Activated naive CD8-positive, alpha-beta T cell treated with anti-CD3 and anti-CD28 coated beads for 36 hours (primary cell): ENCODE results near the gene DDI2. TPM values are rescaled to one million over a fixed set of nuclear protein-coding genes. Genes with fewer than 3 reads are reported as not detected.
"Not testable (repeated sequence)": the region's sequence is repeated elsewhere in the genome, so short reads cannot be mapped to it uniquely, and the experiment has no call there.

Source experiments
- DNase-seq: peaks from one replicate; pipeline ENCODE4 v3.0.0; 2021
- H3K27ac Mint-ChIP-seq: one replicate; pipeline ENCODE4 v1.8.0; 2022; ENCODE audit warnings: mild to moderate bottlenecking, moderate library complexity, mixed read lengths
- H3K27me3 Mint-ChIP-seq: one replicate; pipeline ENCODE4 v1.8.0; 2022; ENCODE audit warnings: mild to moderate bottlenecking, mixed read lengths
- H3K36me3 Mint-ChIP-seq: one replicate; pipeline ENCODE4 v1.8.0; 2021; ENCODE audit warnings: mild to moderate bottlenecking, mixed read lengths
- H3K4me1 Mint-ChIP-seq: one replicate; pipeline ENCODE4 v1.8.0; 2021; ENCODE audit warnings: mixed read lengths
- H3K4me3 Mint-ChIP-seq: one replicate; pipeline ENCODE4 v1.8.0; 2022; ENCODE audit warnings: mild to moderate bottlenecking, moderate library complexity, mixed read lengths
- H3K9me3 Mint-ChIP-seq: one replicate; pipeline ENCODE4 v1.8.0; 2022; ENCODE audit warnings: mixed read lengths
- total RNA-seq, 2 experiments: library from RNA; stranded (reverse); gene quantifications; one replicate each; pipeline ENCODE4 v1.2.3, GENCODE V29; 2021

The DDI2 gene
- total RNA-seq, 2 experiments from 2014 or later = 45.4 to 45.9 TPM

DNA sequence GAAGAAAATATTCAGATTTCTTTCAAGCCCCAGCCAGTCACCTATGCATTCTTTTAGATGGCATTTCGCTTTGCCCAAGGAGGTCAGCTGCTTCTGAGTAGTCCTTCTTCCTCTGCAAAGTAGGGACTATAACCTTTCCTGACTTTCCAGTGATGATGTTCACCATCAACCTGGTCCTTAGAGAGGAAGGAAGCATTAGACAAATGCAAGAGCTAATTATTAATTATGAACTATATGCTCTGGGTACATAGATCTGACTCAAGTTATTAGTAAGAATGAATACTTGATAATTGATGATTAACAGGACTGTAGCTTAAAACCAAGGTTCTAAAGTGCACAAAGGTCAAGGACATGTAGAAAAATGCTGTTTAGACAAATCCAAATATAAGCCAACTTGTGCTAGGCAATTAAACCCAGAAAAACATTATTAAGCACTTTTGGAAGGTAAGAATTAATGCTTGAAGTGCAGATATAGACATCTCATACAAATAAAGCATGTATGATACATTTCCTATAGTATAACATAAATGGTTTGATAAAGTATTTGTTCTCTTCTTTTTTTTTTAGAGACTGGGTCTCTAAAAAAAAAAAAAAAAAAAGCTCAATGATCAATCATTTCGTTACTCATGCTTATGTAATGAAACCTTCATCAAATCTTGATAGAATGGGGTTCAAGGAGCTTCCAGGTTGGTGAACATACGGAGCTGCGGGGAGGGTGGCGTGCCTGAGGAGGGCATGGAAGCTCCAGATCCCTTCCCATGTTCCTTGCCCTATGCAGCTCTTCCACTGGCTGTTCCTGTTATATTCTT is 21.2 kb upstream of the DDI2 start:
- no peaks in the 10 kb centered on the region for H3K4me1 Mint-ChIP-seq
- no peak for DNase-seq

DNA sequence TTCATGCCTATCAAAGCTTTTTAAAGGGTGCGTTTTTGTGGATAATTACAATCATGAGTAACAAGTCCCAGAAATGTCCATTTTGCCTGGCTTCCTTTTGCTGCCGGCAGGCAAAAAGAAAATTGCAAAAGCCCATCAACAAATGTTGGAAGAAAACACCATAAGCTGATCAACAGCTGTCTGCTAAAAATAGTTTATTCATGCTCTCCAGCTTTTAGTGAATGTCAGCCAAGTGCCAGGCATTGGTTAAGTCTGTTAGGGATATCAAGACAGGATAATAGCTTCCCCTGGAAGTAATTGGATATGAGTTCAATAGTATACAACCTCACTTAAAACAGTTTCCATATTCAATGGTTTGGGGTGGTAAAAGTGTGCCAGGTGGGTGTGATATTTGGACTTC is 18.8 kb upstream of the DDI2 start:
- no peak for DNase-seq
- no peaks in the 10 kb centered on the region for H3K9me3 Mint-ChIP-seq
- H3K36me3 Mint-ChIP-seq = no peaks in the 10 kb centered on the region
- H3K4me1 Mint-ChIP-seq = peaks cover 4% of the 10 kb centered on the region
- H3K27ac Mint-ChIP-seq = no peak overlapping the region
- no peak overlapping the region for H3K4me3 Mint-ChIP-seq
- no peaks in the 10 kb centered on the region for H3K27me3 Mint-ChIP-seq

More for the DNA sequence above, 21.2 kb upstream of the DDI2 start:
- H3K9me3 Mint-ChIP-seq = no peaks in the 10 kb centered on the region
- H3K27me3 Mint-ChIP-seq = no peaks in the 10 kb centered on the region
- no peak overlapping the region for H3K27ac Mint-ChIP-seq
- H3K4me3 Mint-ChIP-seq = no peak overlapping the region
- H3K36me3 Mint-ChIP-seq = no peaks in the 10 kb centered on the region

DNA sequence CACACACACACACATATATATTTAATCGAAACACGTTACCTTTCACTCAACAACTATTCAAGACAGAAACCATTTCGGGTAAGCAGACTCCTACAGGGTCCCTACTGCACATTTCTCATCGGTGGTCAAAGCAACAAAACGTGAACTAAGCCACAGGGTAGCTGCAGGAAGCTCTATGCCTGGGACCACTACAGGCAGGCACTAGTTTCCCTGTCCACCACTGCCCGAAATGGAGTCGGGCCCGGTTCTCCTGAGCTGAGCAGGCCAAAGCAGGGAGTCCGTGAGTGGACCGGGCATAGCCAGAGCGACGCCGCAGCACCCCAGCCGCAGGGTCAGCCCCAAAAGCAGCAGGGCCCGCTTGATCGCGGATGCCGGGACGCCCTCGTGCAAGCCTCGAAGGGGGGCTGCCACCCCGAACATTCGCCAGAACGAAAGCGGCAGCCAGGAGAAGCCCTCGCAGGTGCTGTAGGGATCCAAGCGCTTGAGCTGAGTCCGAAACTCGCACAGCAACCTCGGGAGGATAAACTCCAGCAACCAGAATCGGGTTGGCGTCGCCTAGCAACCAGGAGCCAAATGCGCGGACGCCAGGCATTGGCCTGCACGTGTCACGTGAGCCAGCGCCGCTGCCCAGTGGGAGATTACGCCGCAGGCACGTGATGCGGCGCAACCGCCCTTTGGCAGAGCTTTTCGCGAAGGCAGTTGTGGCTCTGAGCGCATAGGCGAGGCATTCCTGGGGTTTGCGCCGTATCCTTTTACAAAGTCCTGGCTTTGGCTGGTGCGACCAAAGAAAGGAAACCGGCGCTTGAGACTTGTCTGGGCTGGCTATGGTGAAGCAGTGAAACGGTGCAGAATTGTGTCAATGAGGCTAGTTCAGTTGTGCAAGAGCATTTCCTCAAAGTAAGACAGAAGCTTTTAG is 13.9 kb upstream of the DDI2 start:
- no peaks in the 10 kb centered on the region for H3K27me3 Mint-ChIP-seq
- DNase-seq = peak; percentile 94
- H3K4me1 Mint-ChIP-seq = peaks cover 10% of the 10 kb centered on the region
- no peak overlapping the region for H3K27ac Mint-ChIP-seq
- H3K9me3 Mint-ChIP-seq = peaks cover 3% of the 10 kb centered on the region
- peak overlapping the region; percentile 67 for H3K4me3 Mint-ChIP-seq
- H3K36me3 Mint-ChIP-seq = peaks cover 8% of the 10 kb centered on the region

DNA sequence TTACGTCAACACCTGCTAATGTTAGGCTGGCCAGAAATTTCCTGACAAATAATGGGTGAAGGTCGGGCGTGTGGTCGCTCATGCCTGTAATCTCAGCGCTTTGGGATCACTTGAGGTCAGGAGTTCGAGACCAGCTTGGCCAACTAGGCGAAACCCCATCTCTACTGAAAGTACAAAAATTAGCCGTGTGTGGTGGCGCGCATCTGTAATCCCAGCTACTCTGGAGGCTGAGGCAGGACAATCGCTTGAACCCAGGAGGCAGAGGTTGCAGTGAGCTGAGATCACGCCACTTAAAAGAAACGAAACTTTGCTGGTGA is 13.3 kb upstream of the DDI2 start:
- H3K4me3 Mint-ChIP-seq = peak overlapping the region; percentile 67
- not testable (repeated sequence) for H3K9me3 Mint-ChIP-seq, H3K27me3 Mint-ChIP-seq, H3K27ac Mint-ChIP-seq, H3K4me1 Mint-ChIP-seq, H3K36me3 Mint-ChIP-seq, DNase-seq

DNA sequence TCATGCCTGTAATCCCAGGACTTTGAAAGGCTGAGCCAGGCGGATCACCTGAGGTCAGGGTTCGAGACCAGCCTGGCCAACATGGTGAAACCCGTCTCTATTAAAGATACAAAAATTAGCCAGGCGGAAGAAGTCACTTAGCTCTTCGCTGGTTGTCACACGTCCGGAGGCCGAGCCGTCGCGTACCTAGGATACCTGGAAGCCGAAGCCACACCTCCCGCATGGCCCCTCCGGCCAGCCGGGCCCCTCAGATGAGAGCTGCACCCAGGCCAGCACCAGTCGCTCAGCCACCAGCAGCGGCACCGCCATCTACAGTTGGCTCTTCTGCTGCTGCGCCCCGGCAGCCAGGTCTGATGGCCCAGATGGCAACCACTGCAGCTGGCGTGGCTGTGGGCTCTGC is 12.9 kb upstream of the DDI2 start:
- DNase-seq, H3K27ac Mint-ChIP-seq, H3K9me3 Mint-ChIP-seq, H3K27me3 Mint-ChIP-seq, H3K36me3 Mint-ChIP-seq, H3K4me3 Mint-ChIP-seq, H3K4me1 Mint-ChIP-seq: not testable (repeated sequence)

DNA sequence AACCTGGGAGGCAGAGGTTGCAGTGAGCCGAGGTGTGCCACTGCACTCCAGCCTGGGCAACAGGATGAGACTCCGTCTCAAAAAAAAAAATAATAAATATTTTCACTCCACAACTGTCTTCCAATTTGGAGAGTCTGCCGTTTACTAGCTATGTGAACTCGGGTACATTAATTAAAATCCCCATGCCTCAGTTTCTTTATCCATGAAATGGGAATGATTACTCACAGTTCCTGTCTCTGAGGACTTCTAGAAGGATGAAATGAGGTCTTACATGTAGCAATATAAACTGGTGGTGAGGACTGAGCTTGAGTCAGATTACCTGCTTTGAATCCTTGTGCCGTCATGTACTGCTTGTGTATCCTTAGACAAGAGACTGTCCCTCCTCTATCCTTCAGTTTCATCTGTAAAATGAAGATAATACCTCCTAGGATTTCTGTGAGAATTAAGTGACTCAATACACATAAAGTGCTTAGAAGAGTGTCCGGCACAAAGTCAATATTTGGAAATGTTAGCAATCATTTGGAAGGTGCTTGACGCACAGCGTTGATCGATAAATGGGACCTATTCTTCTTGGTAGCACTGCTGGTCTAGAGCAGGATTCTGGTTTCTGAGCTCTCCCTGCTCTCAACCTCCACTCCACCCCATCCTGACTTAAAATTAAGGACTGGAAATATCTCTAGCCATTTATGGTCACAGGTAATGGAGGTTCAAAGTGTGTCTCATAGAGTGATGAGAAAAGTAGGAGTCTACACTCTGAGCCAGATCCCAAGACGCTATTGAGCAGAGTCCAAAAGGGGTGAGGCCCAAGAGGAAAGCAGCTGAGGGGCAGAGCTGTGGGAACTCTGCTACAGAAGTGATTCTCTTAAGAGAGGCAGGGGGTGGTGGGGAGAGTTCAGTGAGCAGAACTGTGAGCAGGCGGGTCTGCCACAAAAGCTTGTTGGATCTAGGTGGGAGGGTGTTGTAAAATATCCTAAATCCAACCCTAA is 11.6 kb upstream of the DDI2 start:
- Mint-ChIP-seq H3K36me3 (peaks cover 8% of the 10 kb centered on the region), H3K4me1 (peaks cover 10% of the 10 kb centered on the region), H3K27me3 (no peaks in the 10 kb centered on the region), H3K4me3 (no peak overlapping the region), H3K9me3 (peaks cover 3% of the 10 kb centered on the region), H3K27ac (no peak overlapping the region)
- no peak for DNase-seq

DNA sequence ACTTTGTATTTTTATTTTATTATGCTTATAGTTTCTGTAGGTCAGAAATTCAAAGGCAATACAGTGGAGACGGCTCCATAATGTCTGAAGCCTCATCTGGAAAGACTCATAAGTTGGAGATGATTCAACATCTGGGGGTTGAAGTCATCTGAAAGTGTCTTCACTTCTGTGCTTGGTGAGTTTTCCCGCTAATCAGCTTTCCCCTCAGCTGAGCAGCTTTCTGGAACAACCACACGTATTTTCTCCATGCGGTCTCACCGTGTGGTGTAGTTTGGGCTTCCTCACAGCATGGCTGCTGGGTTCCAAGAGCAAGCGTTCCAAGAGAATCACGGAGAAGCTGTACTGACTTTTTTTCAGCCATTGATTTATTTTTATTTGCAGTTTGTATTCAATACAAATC is 7.6 kb upstream of the DDI2 start:
- no peak for DNase-seq
- no peak overlapping the region for H3K4me3 Mint-ChIP-seq
- no peaks in the 10 kb centered on the region for H3K27me3 Mint-ChIP-seq
- H3K4me1 Mint-ChIP-seq = no peaks in the 10 kb centered on the region
- H3K9me3 Mint-ChIP-seq = no peaks in the 10 kb centered on the region
- no peaks in the 10 kb centered on the region for H3K36me3 Mint-ChIP-seq
- H3K27ac Mint-ChIP-seq = no peak overlapping the region

DNA sequence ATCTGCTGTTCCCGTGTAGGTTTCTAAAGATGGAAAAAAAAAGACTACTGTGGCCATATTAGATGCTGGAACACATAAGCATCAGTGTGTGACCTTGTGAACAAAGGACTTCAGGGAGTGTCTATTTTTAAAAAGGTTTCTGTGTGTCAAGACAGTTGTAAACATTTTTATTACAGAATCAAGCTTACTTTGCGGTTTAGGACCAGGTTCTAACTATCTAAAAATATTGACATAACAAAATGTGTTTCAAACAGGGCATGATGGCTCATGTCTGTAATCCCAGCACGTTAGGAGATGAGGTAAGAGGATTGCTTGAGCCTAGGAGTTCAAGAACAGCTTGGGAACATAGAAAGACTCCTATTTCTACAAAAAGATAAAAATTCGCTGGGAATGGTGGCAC is 7.1 kb upstream of the DDI2 start:
- Mint-ChIP-seq H3K9me3 (no peaks in the 10 kb centered on the region), H3K36me3 (no peaks in the 10 kb centered on the region), H3K27ac (no peak overlapping the region), H3K4me3 (no peak overlapping the region), H3K27me3 (no peaks in the 10 kb centered on the region), H3K4me1 (no peaks in the 10 kb centered on the region)
- DNase-seq = no peak

DNA sequence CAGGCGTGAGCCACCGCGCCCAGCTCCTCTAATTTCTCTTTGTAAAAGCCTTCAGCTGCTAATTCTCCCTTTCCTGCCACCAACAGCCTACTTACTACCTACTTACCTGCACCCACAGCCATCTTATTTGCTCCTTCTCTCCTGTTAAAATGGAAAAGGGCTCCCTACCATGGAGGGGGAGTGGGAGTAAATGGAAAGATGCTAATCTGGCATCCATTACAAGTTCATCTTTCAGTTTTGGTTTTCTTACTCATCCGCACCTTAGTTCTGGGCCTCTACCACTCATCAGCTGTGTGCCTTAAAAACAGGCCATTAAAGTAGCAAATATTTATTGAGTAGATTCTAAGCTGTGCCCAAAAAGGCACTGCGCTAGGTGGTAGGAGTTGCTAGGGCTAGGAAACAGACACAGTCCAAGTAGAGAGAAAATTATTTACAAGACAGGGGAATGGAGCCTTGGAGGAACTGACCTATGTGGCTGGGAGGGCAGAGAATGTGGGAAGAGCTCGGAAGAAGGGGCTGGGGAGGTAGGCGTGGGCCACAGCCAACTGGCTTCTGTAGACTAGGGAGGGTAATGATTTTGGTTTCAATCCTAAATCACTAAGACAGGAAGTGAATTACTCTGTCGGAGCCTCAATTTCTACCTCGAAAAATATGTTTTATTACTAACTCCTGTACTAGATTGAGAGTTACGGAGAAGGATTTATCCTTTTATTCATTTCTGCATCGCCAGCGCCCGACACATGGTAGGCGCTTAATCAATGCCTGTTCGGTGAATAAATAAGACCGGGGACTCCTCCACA is 685 bp upstream of the DDI2 start:
- Mint-ChIP-seq H3K9me3 (no peaks in the 10 kb centered on the region), H3K27me3 (no peaks in the 10 kb centered on the region), H3K4me1 (peaks cover 32% of the 10 kb centered on the region), H3K36me3 (peaks cover 15% of the 10 kb centered on the region), H3K4me3 (peak overlapping the region; percentile 92), H3K27ac (peak overlapping the region; percentile 87)
- peak; percentile 27 for DNase-seq

DNA sequence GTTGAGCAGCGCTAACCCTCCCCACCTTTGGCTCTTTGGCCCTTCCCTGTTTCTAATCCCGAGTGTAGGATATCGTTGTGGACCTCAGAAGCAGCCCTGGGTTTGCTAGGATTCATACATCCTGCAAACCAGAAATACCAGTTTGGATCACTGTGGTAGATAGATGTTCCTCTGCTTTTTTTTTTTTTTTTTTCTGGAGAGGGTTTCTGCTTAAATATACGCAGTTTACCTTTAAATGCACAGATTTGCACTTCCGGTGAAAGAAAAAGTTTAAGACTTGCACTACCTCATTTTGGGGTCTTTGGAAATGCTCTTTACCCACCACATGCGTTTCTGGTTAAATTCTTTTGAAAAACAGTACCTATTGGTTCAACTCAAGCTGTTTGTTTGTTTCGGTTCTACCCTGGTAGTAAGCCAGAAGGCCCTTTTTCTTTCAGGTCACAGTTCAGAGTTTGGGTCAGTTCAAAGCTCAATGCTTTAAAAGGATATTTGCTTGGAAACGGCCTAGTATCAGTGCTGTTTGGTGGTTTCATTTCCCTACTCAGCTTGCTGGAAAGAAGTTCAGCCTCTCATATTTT is 908 bp downstream of the DDI2 start:
- no peak for DNase-seq
- Mint-ChIP-seq H3K27ac (peak overlapping the region; percentile 95), H3K27me3 (no peaks in the 10 kb centered on the region), H3K9me3 (no peaks in the 10 kb centered on the region), H3K36me3 (peaks cover 19% of the 10 kb centered on the region), H3K4me3 (peak overlapping the region; percentile 92), H3K4me1 (peaks cover 45% of the 10 kb centered on the region)

DNA sequence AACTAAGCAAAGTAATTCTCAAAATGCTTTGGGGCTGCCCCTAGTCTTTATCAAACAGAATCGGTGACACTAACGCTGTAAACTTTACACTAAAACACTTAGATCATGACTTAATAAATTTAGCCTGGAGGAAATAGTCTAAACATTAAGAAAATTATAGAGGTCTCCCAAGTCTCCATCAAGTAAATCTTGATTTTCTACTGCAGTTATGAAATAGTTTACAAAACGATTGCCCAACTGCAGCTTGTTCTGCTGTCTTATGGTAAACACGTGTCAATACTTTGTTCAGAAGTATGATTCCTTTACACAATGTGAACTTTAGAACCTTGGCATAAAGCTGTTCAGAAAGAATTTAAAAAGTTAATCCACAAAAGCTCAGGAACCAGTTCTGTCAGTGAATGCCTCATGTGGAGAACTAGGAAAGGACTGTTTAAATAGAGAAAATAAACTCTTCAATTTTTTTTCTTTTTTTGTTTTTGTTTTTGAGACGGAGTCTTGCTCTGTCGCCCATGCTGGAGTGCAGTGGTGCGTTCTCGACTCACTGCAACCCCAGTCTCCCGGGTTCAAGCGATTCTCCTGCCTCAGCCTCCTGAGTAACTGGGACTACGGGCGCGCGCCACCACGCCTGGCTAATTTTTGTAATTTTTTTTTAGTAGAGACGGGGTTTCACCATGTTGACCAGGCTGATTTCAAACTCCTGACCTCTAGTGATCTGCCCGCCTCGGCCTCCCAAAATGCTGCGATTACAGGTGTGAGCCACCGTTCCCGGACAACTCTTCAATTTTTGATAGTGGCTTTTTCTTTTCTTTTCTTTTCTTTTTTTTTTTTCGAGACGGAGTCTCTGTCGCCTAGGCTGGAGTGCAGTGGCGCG is 1.6 kb downstream of the DDI2 start:
- no peaks in the 10 kb centered on the region for H3K9me3 Mint-ChIP-seq
- no peaks in the 10 kb centered on the region for H3K27me3 Mint-ChIP-seq
- H3K27ac Mint-ChIP-seq = peak overlapping the region; percentile 95
- peaks cover 47% of the 10 kb centered on the region for H3K4me1 Mint-ChIP-seq
- no peak for DNase-seq
- peaks cover 19% of the 10 kb centered on the region for H3K36me3 Mint-ChIP-seq
- H3K4me3 Mint-ChIP-seq = peak overlapping the region; percentile 92

DNA sequence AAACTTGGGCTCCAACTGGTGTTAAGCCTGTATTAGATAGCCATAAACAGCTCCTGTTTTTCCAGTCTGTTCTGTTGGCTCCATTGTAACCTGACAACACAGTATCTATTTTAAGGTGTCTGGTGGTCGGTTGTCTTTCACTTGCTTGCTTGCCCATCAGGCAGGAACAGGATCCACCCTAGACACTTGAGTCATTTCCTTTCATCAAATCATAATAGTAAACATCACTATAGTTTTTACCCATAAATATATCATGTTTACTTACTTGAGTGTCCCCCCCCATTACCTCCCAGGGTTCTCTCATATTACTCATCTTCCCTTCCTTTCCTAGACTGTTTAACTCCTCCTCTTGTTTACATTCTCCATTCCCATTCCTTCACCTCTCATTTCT is 2.9 kb downstream of the DDI2 start:
- H3K36me3 Mint-ChIP-seq = peaks cover 19% of the 10 kb centered on the region
- H3K4me1 Mint-ChIP-seq = peaks cover 58% of the 10 kb centered on the region
- no peak overlapping the region for H3K27ac Mint-ChIP-seq
- no peak for DNase-seq
- H3K4me3 Mint-ChIP-seq = peak overlapping the region; percentile 10
- no peaks in the 10 kb centered on the region for H3K9me3 Mint-ChIP-seq
- H3K27me3 Mint-ChIP-seq = no peaks in the 10 kb centered on the region
